ENCODE measurements around the gene RNF26.
A peak's percentile ranks its signal among the peaks of the same experiment; 100 is the strongest.

RNF26 gene

DNA sequence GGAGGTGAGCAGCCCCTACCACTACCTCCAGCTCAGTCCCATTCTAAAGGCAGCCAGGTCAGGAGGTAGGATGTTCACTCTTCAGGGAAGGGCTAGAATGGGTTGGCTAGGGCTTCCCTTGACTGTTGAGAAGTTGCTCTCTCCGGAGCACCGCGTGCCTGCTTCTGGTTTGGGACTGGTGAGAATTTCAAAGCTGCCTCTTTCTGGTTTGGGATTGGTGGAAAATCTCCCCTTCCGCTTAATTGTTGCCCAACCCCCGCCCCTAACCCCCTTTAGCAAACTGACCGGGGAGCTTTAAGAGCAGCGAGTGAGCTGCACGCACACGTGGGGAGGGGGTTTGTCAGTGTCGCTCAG, 46.5 kb downstream of the RNF26 start (continued):
- TF ChIP-seq, protein P1, sequence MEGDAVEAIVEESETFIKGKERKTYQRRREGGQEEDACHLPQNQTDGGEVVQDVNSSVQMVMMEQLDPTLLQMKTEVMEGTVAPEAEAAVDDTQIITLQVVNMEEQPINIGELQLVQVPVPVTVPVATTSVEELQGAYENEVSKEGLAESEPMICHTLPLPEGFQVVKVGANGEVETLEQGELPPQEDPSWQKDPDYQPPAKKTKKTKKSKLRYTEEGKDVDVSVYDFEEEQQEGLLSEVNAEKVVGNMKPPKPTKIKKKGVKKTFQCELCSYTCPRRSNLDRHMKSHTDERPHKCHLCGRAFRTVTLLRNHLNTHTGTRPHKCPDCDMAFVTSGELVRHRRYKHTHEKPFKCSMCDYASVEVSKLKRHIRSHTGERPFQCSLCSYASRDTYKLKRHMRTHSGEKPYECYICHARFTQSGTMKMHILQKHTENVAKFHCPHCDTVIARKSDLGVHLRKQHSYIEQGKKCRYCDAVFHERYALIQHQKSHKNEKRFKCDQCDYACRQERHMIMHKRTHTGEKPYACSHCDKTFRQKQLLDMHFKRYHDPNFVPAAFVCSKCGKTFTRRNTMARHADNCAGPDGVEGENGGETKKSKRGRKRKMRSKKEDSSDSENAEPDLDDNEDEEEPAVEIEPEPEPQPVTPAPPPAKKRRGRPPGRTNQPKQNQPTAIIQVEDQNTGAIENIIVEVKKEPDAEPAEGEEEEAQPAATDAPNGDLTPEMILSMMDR (tag by site-specific recombination; IDR thresholded peaks at IDR 0.05) = no peak
- TF ChIP-seq ZBTB48 (tag by site-specific recombination; IDR thresholded peaks at IDR 0.05) = no peak

DNA sequence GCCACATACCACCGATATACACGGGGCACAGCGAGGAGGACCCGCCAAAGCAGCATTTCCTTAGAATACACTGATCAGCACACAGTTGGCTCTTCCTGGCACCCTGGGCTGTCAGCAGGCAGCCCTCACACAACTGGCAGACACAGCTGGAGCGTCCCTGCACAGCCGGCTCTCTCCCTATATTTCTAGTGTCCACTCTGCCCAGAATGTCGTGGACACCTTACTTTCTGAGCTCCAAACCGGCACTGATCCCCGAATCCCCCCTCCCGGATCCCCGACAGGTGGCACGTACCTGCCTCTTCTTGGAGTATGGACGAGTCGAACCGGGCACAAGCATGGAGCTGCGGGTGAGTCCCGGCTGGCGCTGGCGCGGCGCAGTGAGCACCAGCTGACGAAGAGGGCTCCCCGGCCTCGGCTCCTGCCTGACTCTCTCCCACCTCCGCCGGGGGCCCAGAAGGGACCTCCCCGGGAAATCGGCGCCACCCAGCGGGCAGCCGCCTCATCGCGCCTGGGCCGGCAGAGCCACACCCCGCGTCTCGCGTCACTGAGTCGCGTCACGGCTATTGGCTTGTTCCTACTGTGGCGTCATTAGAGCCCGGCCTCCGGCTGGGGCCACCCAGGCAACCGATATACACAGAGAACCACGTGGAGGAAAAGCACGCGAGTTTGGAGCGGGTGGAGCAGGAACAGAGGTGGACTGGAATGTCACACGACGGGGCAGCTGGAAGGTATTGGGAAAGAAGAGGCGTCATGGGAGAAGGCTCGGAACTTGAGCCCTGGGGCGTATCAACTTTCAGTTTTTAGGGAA, 47.1 kb downstream of the RNF26 start, which contains the start of gene USP2:
USP2 (minus strand) TSS at position 510 of the 808 bp plus-strand sequence. CDS start 8,210 bp downstream, outside the sequence.
- Histone ChIP-seq H3K27ac (ENCODE audit: extremely low read depth, low read depth, low read length) (no peak within 1 kb of the TSS), H3K36me3 (ENCODE audit: control insufficient read depth in 2 of 2, insufficient read depth in 1 of 2, low read length in 2 of 2) (no peaks in the 10 kb centered on the region), H3K4me1 (ENCODE audit: control insufficient read depth, insufficient read depth, low read length) (no peaks in the 10 kb centered on the region; the same call in 1 of the 2 replicates), H3K4me3 (ENCODE audit: low read depth, low read length) (peak within 1 kb of the TSS; percentile 45), H3K9me3 (ENCODE audit: control insufficient read depth, insufficient read depth, low read depth, low read length) (no peaks in the 10 kb centered on the region)
- ChIA-PET CTCF (interaction anchor here (0.6 to 13.7 kb wide), 22 partner anchors 8 to 325 kb away, joined by 3 to 160 read pairs (median 4); partner anchors contain the start of genes C1QTNF5 and RNF26), POLR2A (interaction anchor here (0.8 to 1.5 kb wide), 5 partner anchors 21 to 260 kb away, joined by 3 to 7 read pairs (median 4); partner anchors contain the start of gene HINFP)
- TF ChIP-seq, protein P2, sequence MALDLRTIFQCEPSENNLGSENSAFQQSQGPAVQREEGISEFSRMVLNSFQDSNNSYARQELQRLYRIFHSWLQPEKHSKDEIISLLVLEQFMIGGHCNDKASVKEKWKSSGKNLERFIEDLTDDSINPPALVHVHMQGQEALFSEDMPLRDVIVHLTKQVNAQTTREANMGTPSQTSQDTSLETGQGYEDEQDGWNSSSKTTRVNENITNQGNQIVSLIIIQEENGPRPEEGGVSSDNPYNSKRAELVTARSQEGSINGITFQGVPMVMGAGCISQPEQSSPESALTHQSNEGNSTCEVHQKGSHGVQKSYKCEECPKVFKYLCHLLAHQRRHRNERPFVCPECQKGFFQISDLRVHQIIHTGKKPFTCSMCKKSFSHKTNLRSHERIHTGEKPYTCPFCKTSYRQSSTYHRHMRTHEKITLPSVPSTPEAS (tag by site-specific recombination; IDR thresholded peaks at IDR 0.05) = no peak
- TF ChIP-seq, protein P1 (tag by site-specific recombination; IDR thresholded peaks at IDR 0.05) = peak; percentile 95
- no peak; the same call in 1 of the 2 replicates for TF ChIP-seq TRIM28 (IDR thresholded peaks at IDR 0.05; ENCODE audit: borderline replicate concordance, low read length)
- 0 out of 2 replicates have a peak, but pooled peaks have one; percentile 34 for TF ChIP-seq ZBTB7A (tag by site-specific recombination; IDR thresholded peaks at IDR 0.05; ENCODE audit: low read depth)
- TF ChIP-seq KLF1 (tag by site-specific recombination; IDR thresholded peaks at IDR 0.05) = peak; percentile 61
- 0 out of 2 replicates have a peak, but pooled peaks have one; percentile 33 for TF ChIP-seq ZBTB8A (tag by site-specific recombination; IDR thresholded peaks at IDR 0.05)
- TF ChIP-seq ZNF114 (tag by site-specific recombination; IDR thresholded peaks at IDR 0.05) = no peak
- peak; percentile 86 for TF ChIP-seq GLIS1 (tag by site-specific recombination; IDR thresholded peaks at IDR 0.05)
- no peak for TF ChIP-seq ZNF146 (tag by site-specific recombination; IDR thresholded peaks at IDR 0.05)
- TF ChIP-seq ZBTB48 (tag by site-specific recombination; IDR thresholded peaks at IDR 0.05) = peak; percentile 40; the same call in 1 of the 2 replicates
- no peak for TF ChIP-seq GLI2 (tag by site-specific recombination; IDR thresholded peaks at IDR 0.05; ENCODE audit: borderline replicate concordance, low read depth)
- TF ChIP-seq, protein P3, sequence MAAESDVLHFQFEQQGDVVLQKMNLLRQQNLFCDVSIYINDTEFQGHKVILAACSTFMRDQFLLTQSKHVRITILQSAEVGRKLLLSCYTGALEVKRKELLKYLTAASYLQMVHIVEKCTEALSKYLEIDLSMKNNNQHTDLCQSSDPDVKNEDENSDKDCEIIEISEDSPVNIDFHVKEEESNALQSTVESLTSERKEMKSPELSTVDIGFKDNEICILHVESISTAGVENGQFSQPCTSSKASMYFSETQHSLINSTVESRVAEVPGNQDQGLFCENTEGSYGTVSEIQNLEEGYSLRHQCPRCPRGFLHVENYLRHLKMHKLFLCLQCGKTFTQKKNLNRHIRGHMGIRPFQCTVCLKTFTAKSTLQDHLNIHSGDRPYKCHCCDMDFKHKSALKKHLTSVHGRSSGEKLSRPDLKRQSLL (tag by site-specific recombination; IDR thresholded peaks at IDR 0.05) = peak; percentile 41; the same call in 1 of the 2 replicates
- TF ChIP-seq ZNF341 (tag by site-specific recombination; IDR thresholded peaks at IDR 0.05; ENCODE audit: low read depth) = peak; percentile 42
- TF ChIP-seq, protein P4, sequence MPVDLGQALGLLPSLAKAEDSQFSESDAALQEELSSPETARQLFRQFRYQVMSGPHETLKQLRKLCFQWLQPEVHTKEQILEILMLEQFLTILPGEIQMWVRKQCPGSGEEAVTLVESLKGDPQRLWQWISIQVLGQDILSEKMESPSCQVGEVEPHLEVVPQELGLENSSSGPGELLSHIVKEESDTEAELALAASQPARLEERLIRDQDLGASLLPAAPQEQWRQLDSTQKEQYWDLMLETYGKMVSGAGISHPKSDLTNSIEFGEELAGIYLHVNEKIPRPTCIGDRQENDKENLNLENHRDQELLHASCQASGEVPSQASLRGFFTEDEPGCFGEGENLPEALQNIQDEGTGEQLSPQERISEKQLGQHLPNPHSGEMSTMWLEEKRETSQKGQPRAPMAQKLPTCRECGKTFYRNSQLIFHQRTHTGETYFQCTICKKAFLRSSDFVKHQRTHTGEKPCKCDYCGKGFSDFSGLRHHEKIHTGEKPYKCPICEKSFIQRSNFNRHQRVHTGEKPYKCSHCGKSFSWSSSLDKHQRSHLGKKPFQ (tag by site-specific recombination; IDR thresholded peaks at IDR 0.05) = no peak
- TF ChIP-seq EGR2 (tag by site-specific recombination; IDR thresholded peaks at IDR 0.05; ENCODE audit: low read depth) = no peak
- TF ChIP-seq ZNF621 (tag by site-specific recombination; IDR thresholded peaks at IDR 0.05) = no peak
- peak; percentile 71 for TF ChIP-seq KLF8 (tag by site-specific recombination; IDR thresholded peaks at IDR 0.05)
- TF ChIP-seq ZXDB (tag by site-specific recombination; IDR thresholded peaks at IDR 0.05) = 0 out of 2 replicates have a peak, but pooled peaks have one; percentile 17
- peak; percentile 97 for TF ChIP-seq ZBTB20 (tag by site-specific recombination; IDR thresholded peaks at IDR 0.05)
- TF ChIP-seq ZNF37A (tag by site-specific recombination; IDR thresholded peaks at IDR 0.05) = no peak
- peak; percentile 69 for TF ChIP-seq SP2 (tag by site-specific recombination; IDR thresholded peaks at IDR 0.05)
- TF ChIP-seq ZNF423 (tag by site-specific recombination; IDR thresholded peaks at IDR 0.05) = peak; percentile 86
- peak; percentile 99 for TF ChIP-seq ZNF629 (tag by site-specific recombination; IDR thresholded peaks at IDR 0.05)
- TF ChIP-seq ZNF660 (tag by site-specific recombination; IDR thresholded peaks at IDR 0.05) = peak; percentile 71; the same call in 1 of the 2 replicates
- no peak for TF ChIP-seq HOXD13 (CRISPR knock-in tag; IDR thresholded peaks at IDR 0.05; ENCODE audit: borderline replicate concordance)
- peak; percentile 44; the same call in 1 of the 2 replicates for TF ChIP-seq KLF16 (tag by site-specific recombination; IDR thresholded peaks at IDR 0.05)
- TF ChIP-seq ZIC2 (tag by site-specific recombination; IDR thresholded peaks at IDR 0.05) = peak; percentile 90
- no peak for TF ChIP-seq ZNF416 (tag by site-specific recombination; IDR thresholded peaks at IDR 0.05)

All from HEK293 (cell line).